Esophagus muscularis mucosa (tissue), 4 donors: ENCODE measurements around the gene BTBD9. TPM values are rescaled to one million over a fixed set of nuclear protein-coding genes. Genes with fewer than 3 reads are reported as not detected.

ENCODE experiments used
- DNase-seq: peaks from one replicate; pipeline ENCODE4 v3.0.0-alpha.2; 2017; ENCODE audit errors: extremely low spot score
- H3K27ac ChIP-seq, 4 donors: fragments of 200-600 bp; sonication (generic); replicated peaks in 1 of 4; 1 replicate in 3 of 4; 2 replicates in 1 of 4; pipeline ENCODE4 v1.5.1; 2016 to 2019; ENCODE audit warnings: mild to moderate bottlenecking in 1 of 4
- H3K27me3 ChIP-seq, 4 donors: fragments of 200-600 bp; sonication (generic); one replicate each; pipeline versions ENCODE4 v1.5.1 to v1.6.0; 2016 to 2019
- H3K36me3 ChIP-seq, 4 donors: fragments of 200-600 bp; sonication (generic); one replicate each; pipeline ENCODE4 v1.5.1; 2016 to 2019
- H3K4me1 ChIP-seq, 4 donors: fragments of 200-600 bp; sonication (generic); one replicate each; pipeline ENCODE4 v1.5.1; 2016 to 2019
- H3K4me3 ChIP-seq, 4 donors: fragments of 200-600 bp; sonication (generic); 1 replicate in 2 of 4; 2 replicates in 2 of 4; pipeline ENCODE4 v1.5.1; 2016 to 2019; ENCODE audit warnings: mild to moderate bottlenecking in 4 of 4, moderate library complexity in 1 of 4
- H3K9me3 ChIP-seq, 4 donors: fragments of 200-600 bp; sonication (generic); 1 replicate in 3 of 4; 2 replicates in 1 of 4; pipeline ENCODE4 v1.5.1; 2016 to 2019
- CTCF ChIP-seq, 3 experiments: fragments of 200-600 bp in 2 of 3; fragments of 450-650 bp in 1 of 3; sonication (generic) in 2 of 3; IDR thresholded peaks; one replicate each; pipeline ENCODE4 v1.5.1; 2017 to 2019; ENCODE audit warnings: antibody characterized with exemption in 3 of 3, mild to moderate bottlenecking in 2 of 3, moderate library complexity in 1 of 3
- EP300 ChIP-seq: sonication (generic); formaldehyde crosslinking; IDR thresholded peaks from one replicate; pipeline ENCODE4 v1.6.1; 2017; ENCODE audit warnings: antibody characterized with exemption
- POLR2A ChIP-seq: fragments of 450-650 bp; IDR thresholded peaks from one replicate; pipeline ENCODE4 v1.6.1; 2017; ENCODE audit warnings: antibody characterized with exemption, moderate library complexity, mild to moderate bottlenecking, low read depth
- POLR2AphosphoS5 ChIP-seq, 2 donors: sonication (generic); formaldehyde crosslinking; IDR thresholded peaks; one replicate each; pipeline ENCODE4 v1.6.1; 2017; ENCODE audit warnings: antibody characterized with exemption in 2 of 2
- WGBS: methylation state at CpG from one replicate; pipeline ENCODE4 v1.1.5; 2018; 5-methylcytosine and 5-hydroxymethylcytosine counted together
- intact Hi-C: fragments of 100-400 bp; cut with DNase I; formaldehyde crosslinking; loops from one replicate; pipeline ENCODE4 v1.15.1; 2023
- total RNA-seq, 4 donors: library from RNA; depleted of rRNA; stranded (reverse); fragments of >200 nt; gene quantifications; one replicate each; pipeline versions ENCODE4 v1.1.0 to v1.2.1, GENCODE V29; 2016

Gene BTBD9
- total RNA-seq, 4 donors from 2014 or later, result 9.4 to 14.1 (median 11.2) TPM

- no peak overlapping the region for H3K4me3 ChIP-seq
- no peaks in the 10 kb centered on the region for H3K27me3 ChIP-seq
- no peaks in the 10 kb centered on the region for H3K9me3 ChIP-seq
- 91% methylated on average over 2 of the region's 2 CpGs for WGBS
- intact Hi-C loops, result loop anchor here (5.0 to 10.0 kb wide), 3 partner anchors 457 to 785 kb away; no protein-coding TSS in a partner anchor
- H3K36me3 ChIP-seq, result no peaks in the 10 kb centered on the region
- TF ChIP-seq CTCF (IDR thresholded peaks at IDR 0.05), result no peak
- no peak for TF ChIP-seq POLR2AphosphoS5 (IDR thresholded peaks at IDR 0.05)
- TF ChIP-seq POLR2A, result no peak
- no peak for TF ChIP-seq EP300
- H3K4me1 ChIP-seq, result no peaks in the 10 kb centered on the region
- no peak for DNase-seq
- H3K27ac ChIP-seq, result no peak overlapping the region
These were observed 147.7 kb downstream of the BTBD9 start for GRCh38 chr6:38492031-38492430.

- intact Hi-C loops, result loop anchor here (5.0 to 10.0 kb wide), 3 partner anchors 455 to 783 kb away; no protein-coding TSS in a partner anchor
- H3K9me3 ChIP-seq, result no peaks in the 10 kb centered on the region
- H3K27ac ChIP-seq, result no peak overlapping the region
- 88% methylated on average over 2 of the region's 2 CpGs for whole genome bisulfite sequencing
- H3K4me3 ChIP-seq, result no peak overlapping the region
- no peak for DNase-seq
- no peaks in the 10 kb centered on the region for H3K36me3 ChIP-seq
- TF ChIP-seq POLR2AphosphoS5 (IDR thresholded peaks at IDR 0.05) (no peak), POLR2A (no peak), CTCF (IDR thresholded peaks at IDR 0.05) (no peak), EP300 (no peak)
- no peaks in the 10 kb centered on the region for H3K27me3 ChIP-seq
- no peaks in the 10 kb centered on the region for H3K4me1 ChIP-seq
These were observed 149.8 kb downstream of the BTBD9 start for GRCh38 chr6:38489951-38490350.

DNA sequence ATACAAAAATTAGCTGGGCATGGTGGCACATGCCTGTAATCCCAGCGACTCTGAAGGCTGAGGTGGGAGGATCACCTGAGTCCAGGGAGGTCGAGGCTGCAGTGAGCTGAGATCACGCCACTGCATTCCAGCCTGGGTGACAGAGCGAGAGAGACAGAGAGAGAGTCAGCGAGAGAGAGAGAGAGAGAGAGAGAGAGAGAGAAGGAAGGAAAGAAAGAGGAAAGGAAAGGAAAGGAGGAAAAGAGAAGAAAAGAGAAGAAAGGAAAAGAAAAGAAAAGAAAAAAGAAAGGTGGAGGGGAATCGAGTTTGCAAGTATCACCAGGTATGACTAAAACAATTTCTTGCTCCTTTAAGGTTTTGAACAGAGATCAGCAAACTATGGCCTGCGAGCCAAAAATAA, 152.3 kb downstream of the BTBD9 start:
- 87% methylated on average over 7 of the region's 7 CpGs for WGBS
- H3K27ac ChIP-seq, result no peak overlapping the region
- TF ChIP-seq CTCF (IDR thresholded peaks at IDR 0.05), result no peak
- no peak for TF ChIP-seq POLR2AphosphoS5 (IDR thresholded peaks at IDR 0.05)
- no peak for TF ChIP-seq EP300
- no peak for TF ChIP-seq POLR2A
- H3K36me3 ChIP-seq, result no peaks in the 10 kb centered on the region
- H3K9me3 ChIP-seq, result no peaks in the 10 kb centered on the region
- H3K27me3 ChIP-seq, result no peaks in the 10 kb centered on the region
- DNase-seq, result no peak
- H3K4me1 ChIP-seq, result peaks cover 0 to 4% (median 2%) of the 10 kb centered on the region in 4 donors
- H3K4me3 ChIP-seq, result no peak overlapping the region
- intact Hi-C loops, result no loop called here

GRCh38 chr6:38485488-38485887, 154.2 kb downstream of the BTBD9 start:
- Histone ChIP-seq H3K4me1 (peaks cover 0 to 4% (median 2%) of the 10 kb centered on the region in 4 donors), H3K4me3 (no peak overlapping the region), H3K27me3 (no peaks in the 10 kb centered on the region), H3K36me3 (no peaks in the 10 kb centered on the region), H3K9me3 (no peaks in the 10 kb centered on the region), H3K27ac (no peak overlapping the region)
- no peak for DNase-seq
- intact Hi-C loops, result no loop called here
- 89% methylated on average over 1 of the region's 1 CpG for WGBS
- no peak for TF ChIP-seq EP300
- TF ChIP-seq CTCF (IDR thresholded peaks at IDR 0.05), result no peak
- no peak for TF ChIP-seq POLR2AphosphoS5 (IDR thresholded peaks at IDR 0.05)
- no peak for TF ChIP-seq POLR2A

- Histone ChIP-seq H3K27ac (no peak overlapping the region), H3K36me3 (no peaks in the 10 kb centered on the region), H3K4me1 (peaks cover 0 to 4% (median 2%) of the 10 kb centered on the region in 4 donors), H3K4me3 (no peak overlapping the region), H3K27me3 (no peaks in the 10 kb centered on the region), H3K9me3 (no peaks in the 10 kb centered on the region)
- intact Hi-C loops, result no loop called here
- TF ChIP-seq CTCF (IDR thresholded peaks at IDR 0.05) (no peak), POLR2AphosphoS5 (IDR thresholded peaks at IDR 0.05) (no peak)
- 95% methylated on average over 3 of the region's 3 CpGs for WGBS
- no peak for DNase-seq
These were observed 155.1 kb downstream of the BTBD9 start for GRCh38 chr6:38484656-38485055.
